ENCODE results near the gene STH. TPM values are rescaled to one million over a fixed set of nuclear protein-coding genes. Genes with fewer than 3 reads are reported as not detected.

The STH gene
- total and polyA plus RNA-seq, 9 of the 15 experiments (the other 6 are each of a cell fraction or from before 2014, with no cell fraction given): not detected

- no peak overlapping the region for H3K27ac ChIP-seq (ENCODE audit: extremely low read depth, low read depth, low read length)
- no peak for DNase-seq (ENCODE audit: extremely low read depth in 1 of 4, low spot score in 3 of 4)
- H3K4me1 ChIP-seq (replicated peaks in 1 of 2; ENCODE audit: control insufficient read depth in 2 of 2, insufficient read depth in 2 of 2, low read length in 2 of 2): peaks cover 0 to 6% of the 10 kb centered on the region in 2 experiments; a peak in 2 of 5 replicates
- ChIA-PET CTCF (ENCODE audit: low intra/inter-chr PET ratio) (no interaction called here), POLR2A (interaction anchor here (0.6 to 1.6 kb wide), 4 partner anchors 11 to 657 kb away, joined by 3 to 4 read pairs (median 3); no protein-coding TSS in a partner anchor)
- in situ Hi-C loops (cut with MboI): no loop called here
- no peaks in the 10 kb centered on the region for H3K79me2 ChIP-seq (ENCODE audit: control insufficient read depth, insufficient read depth, low read length)
- no peaks in the 10 kb centered on the region for H3K9me3 ChIP-seq (replicated peaks; ENCODE audit: control insufficient read depth, insufficient read depth, low read depth, low read length)
- intact Hi-C loops (cut with micrococcal nuclease): no loop called here
- no peaks in the 10 kb centered on the region for H3K27me3 ChIP-seq (ENCODE audit: control insufficient read depth in 2 of 2, insufficient read depth in 2 of 2, low read length in 2 of 2)
- H4K20me1 ChIP-seq (replicated peaks; ENCODE audit: control insufficient read depth, insufficient read depth, low read length): no peaks in the 10 kb centered on the region
- no peak for FAIRE-seq
- BruUV-seq (replicated peaks): TSS peak; percentile 9
- H3K4me2 ChIP-seq (ENCODE audit: insufficient read depth, low read length): no peak overlapping the region
- H3K36me3 ChIP-seq (ENCODE audit: control insufficient read depth, insufficient read depth, low read length): peaks cover 58% of the 10 kb centered on the region; the same call in 2 of the 3 replicates
- TF ChIP-seq SMARCA5 (IDR thresholded peaks at IDR 0.05) (no peak), ZFPM2 (CRISPR knock-in tag; IDR thresholded peaks at IDR 0.05) (no peak), NRF1 (conservative IDR thresholded peaks at IDR 0.05 in 1 of 2, IDR thresholded peaks at IDR 0.05 in 1 of 2) (no peak), ZNF780A (CRISPR knock-in tag; IDR thresholded peaks at IDR 0.05) (no peak), SMARCA4 (IDR thresholded peaks at IDR 0.05) (no peak), ZNF12 (CRISPR knock-in tag; IDR thresholded peaks at IDR 0.05) (no peak), POLR2A (conservative IDR thresholded peaks at IDR 0.05) (no peak), ZNF143 (CRISPR knock-in tag; IDR thresholded peaks at IDR 0.05) (no peak), ZMIZ1 (IDR thresholded peaks at IDR 0.05; ENCODE audit: low read depth in 2 of 2, low read length in 2 of 2) (no peak), PHB (CRISPR knock-in tag; IDR thresholded peaks at IDR 0.05) (no peak), MEF2A (IDR thresholded peaks at IDR 0.05; ENCODE audit: control insufficient read depth, low read depth, low read length) (no peak), EGR1 (conservative IDR thresholded peaks at IDR 0.05) (no peak), TRIM28 (IDR thresholded peaks at IDR 0.05) (no peak), MBD2 (IDR thresholded peaks at IDR 0.05; ENCODE audit: borderline replicate concordance, low read depth) (no peak), ZBTB34 (CRISPR knock-in tag; IDR thresholded peaks at IDR 0.05) (no peak), FOXM1 (IDR thresholded peaks at IDR 0.05; ENCODE audit: low read depth) (no peak), FOXM1 (CRISPR knock-in tag; IDR thresholded peaks at IDR 0.05; ENCODE audit: low read depth) (no peak), PURB (CRISPR knock-in tag; IDR thresholded peaks at IDR 0.05; ENCODE audit: low read depth) (no peak)
- H3K9ac ChIP-seq (ENCODE audit: insufficient read depth in 1 of 2, low read depth in 2 of 2, low read length in 2 of 2): no peak overlapping the region
- 79% methylated on average over 3 of the region's 3 CpGs for WGBS (ENCODE audit: insufficient coverage, low coverage, missing lambda C conversion rate)
- no peak for ATAC-seq
- no peak overlapping the region for H2AFZ ChIP-seq (ENCODE audit: low read depth, low read length)
- H3K4me3 ChIP-seq: no peak overlapping the region
- no peaks in the 10 kb centered on the region for H3K9me1 ChIP-seq (ENCODE audit: control insufficient read depth, insufficient read depth, low read length)
Observed at GRCh38 chr17:46028374-46028773, 29.3 kb downstream of the STH start.

All from K562 (cell line).